Measurements from ENCODE around the gene ENOX1.

DNA sequence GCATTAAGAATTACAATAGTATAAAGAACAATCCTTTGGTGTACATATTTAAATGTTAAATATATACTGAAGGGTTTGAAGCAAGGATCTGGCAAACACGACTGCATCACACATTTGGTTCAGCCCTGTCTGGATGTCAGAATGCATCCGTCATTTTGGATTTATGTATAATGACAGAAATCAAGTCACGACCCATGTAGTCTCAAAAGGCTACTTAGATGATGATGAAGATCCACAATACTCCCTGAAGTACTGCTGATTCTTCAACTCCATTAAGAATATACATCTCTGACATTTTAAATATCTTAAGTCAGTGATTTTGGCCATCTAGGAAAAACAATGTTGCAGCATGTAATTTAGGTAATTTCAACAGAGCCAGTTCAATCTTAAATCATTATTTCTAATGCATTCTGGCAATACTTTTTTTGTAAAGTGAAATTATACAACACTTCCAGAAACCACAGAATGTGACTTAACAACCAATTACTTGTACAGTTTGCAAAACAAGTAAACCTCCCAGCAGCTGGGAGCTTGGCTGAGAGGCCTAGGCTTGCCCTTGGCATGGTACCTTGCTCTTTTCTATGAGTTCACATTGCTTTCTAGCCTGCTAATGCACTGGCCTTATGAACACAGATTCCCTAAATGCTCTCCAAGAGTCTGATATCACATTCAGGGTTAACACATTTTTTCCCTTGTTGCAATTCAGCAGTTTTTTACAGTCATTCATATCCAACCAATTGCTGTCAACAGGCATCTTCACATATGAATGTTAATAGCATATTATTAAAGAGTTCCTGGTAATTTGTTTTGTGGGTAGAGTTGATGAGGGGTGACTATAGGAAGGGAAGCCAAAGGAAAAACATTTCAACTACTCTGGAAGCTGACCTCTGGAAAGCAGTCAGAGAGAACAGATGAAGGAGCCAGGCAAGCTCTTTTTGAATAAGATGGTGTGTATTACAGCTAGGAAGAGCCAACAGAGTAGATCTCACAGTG is 175.2 kb downstream of the ENOX1 start:
- TF ChIP-seq, protein P1, sequence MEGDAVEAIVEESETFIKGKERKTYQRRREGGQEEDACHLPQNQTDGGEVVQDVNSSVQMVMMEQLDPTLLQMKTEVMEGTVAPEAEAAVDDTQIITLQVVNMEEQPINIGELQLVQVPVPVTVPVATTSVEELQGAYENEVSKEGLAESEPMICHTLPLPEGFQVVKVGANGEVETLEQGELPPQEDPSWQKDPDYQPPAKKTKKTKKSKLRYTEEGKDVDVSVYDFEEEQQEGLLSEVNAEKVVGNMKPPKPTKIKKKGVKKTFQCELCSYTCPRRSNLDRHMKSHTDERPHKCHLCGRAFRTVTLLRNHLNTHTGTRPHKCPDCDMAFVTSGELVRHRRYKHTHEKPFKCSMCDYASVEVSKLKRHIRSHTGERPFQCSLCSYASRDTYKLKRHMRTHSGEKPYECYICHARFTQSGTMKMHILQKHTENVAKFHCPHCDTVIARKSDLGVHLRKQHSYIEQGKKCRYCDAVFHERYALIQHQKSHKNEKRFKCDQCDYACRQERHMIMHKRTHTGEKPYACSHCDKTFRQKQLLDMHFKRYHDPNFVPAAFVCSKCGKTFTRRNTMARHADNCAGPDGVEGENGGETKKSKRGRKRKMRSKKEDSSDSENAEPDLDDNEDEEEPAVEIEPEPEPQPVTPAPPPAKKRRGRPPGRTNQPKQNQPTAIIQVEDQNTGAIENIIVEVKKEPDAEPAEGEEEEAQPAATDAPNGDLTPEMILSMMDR (IDR thresholded peaks at IDR 0.05), result no peak
- TF ChIP-seq ZFX (IDR thresholded peaks at IDR 0.05; ENCODE audit: borderline replicate concordance), result no peak
